ENCODE measurements around the gene MED13L.

DNA sequence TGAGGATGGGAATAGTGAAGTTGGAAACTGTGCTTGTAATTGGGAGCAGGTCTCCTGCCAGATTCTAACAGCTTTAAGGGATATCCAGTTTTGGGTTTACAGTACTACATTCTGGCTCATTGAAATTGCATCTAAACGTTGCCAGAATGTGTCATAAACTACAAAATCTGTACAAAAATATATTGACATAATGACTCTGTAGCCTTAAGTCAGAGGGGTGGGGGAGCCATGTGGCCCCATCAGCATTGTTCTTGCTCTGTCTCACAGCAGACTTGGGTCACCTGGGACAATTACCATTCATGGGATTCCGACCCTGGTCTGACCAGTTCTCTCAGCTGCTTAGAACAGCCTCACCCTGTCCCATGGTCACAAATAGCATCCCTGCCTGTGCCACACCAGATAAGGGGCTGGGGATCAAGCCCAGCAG, 43.3 kb upstream of the MED13L start:
- TF ChIP-seq, protein P1, sequence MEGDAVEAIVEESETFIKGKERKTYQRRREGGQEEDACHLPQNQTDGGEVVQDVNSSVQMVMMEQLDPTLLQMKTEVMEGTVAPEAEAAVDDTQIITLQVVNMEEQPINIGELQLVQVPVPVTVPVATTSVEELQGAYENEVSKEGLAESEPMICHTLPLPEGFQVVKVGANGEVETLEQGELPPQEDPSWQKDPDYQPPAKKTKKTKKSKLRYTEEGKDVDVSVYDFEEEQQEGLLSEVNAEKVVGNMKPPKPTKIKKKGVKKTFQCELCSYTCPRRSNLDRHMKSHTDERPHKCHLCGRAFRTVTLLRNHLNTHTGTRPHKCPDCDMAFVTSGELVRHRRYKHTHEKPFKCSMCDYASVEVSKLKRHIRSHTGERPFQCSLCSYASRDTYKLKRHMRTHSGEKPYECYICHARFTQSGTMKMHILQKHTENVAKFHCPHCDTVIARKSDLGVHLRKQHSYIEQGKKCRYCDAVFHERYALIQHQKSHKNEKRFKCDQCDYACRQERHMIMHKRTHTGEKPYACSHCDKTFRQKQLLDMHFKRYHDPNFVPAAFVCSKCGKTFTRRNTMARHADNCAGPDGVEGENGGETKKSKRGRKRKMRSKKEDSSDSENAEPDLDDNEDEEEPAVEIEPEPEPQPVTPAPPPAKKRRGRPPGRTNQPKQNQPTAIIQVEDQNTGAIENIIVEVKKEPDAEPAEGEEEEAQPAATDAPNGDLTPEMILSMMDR (optimal IDR thresholded peaks at IDR 0.05 in 1 of 3, IDR thresholded peaks at IDR 0.05 in 1 of 3, conservative IDR thresholded peaks at IDR 0.05 in 1 of 3; ENCODE audit: extremely low read depth in 1 of 3, insufficient read depth in 2 of 3, low read length in 3 of 3) = no peak
- no peak for TF ChIP-seq EZH2 (IDR thresholded peaks at IDR 0.05; ENCODE audit: low read length)

All from keratinocyte (primary cell).